HG03280 (cell line): Measurements from ENCODE around the gene SLC2A13.
"Not testable (repeated sequence)": the region's sequence is repeated elsewhere in the genome, so short reads cannot be mapped to it uniquely, and the experiment has no call there.

ENCODE experiments used
- ATAC-seq: cut with Tn5 transposase; IDR thresholded peaks from one replicate; pipeline ENCODE4 v1.9.1; 2021; ENCODE audit warnings: mild to moderate bottlenecking, moderate library complexity; ENCODE audit not compliant: unreplicated experiment

SLC2A13 gene

GRCh38 chr12:40044396-40044795, 61.5 kb downstream of the SLC2A13 start:
- ATAC-seq: no peak

DNA sequence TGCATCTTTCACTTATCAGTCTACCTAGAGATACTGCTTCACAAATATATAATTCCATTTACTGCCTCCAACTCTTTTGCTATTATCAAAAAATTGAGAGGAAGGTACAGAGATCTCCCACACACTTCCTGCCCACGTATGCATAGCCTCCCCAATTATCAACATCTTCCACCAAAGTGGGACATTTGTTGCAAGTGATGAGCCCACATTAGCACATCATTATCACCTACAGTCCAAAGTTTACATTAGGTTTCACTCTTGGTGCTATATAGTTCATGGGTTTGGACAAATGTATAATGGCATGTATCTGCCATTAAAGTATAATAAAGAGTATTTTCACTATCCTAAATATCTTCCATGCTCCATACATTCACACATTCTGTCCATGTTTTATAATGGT, 66.3 kb downstream of the SLC2A13 start:
- ATAC-seq: no peak

- ATAC-seq: no peak
Measured at GRCh38 chr12:40038619-40039018, 67.3 kb downstream of the SLC2A13 start.

- no peak for ATAC-seq
Measured at GRCh38 chr12:40034712-40035111, 71.2 kb downstream of the SLC2A13 start.

DNA sequence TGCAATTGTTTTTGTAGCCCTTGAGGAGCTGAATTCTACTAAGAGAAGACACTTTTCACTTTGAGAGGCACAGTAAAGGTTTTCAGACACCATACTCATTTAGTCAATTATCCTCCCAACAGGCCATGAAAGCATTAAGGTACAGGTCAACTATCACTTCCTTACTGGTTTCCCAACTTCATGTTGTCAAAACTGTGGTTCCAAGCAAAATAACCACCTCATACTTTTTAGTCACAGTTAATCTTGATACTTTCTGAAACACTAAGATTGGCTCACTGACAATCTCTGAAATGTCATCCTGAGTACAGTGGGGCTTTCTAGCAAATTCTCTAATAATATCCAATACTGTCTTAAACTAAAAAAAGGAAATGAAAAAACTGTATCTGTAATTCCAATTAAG, 71.7 kb downstream of the SLC2A13 start:
- no peak for ATAC-seq

- ATAC-seq: no peak
Measured at GRCh38 chr12:40033242-40033630, 72.6 kb downstream of the SLC2A13 start.

DNA sequence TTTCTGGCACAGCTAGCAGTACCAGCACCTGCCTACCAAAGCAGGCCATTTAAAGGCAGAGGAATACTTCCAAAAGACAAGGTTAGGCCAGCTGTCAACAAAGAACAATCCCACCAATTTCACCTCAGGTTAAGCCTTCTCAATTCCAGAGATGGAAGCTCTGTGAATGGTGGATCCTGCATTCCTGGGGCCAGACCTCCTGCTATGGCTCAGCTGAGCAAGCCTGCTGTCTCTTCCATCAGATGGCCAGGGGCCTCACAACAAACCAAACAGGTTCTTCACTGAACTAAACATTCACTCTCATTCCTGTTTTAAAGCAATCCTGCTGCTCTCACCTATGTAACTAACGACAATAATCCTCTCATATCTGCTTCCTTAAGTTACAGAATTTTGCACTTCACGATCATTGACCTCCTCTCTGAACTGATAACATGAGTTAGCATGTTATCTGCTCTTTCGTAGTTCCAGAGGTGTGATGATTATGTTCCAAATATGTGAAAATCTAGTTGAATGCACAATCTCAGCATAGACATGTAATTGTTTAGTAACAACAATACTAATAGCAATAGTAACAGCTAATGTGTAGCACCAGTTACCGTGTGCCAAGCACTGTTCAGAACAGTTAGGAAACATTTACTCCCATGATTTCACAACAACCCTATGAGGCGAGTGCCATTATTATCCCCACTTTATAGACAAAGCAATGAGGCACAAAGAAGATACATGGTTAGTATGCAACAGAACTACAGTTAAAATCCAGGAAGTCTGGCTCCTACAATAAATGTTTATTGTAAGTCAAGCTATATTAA, 73.2 kb downstream of the SLC2A13 start:
- ATAC-seq: no peak

- no peak for ATAC-seq
Measured at GRCh38 chr12:40031965-40032364, 73.9 kb downstream of the SLC2A13 start.

DNA sequence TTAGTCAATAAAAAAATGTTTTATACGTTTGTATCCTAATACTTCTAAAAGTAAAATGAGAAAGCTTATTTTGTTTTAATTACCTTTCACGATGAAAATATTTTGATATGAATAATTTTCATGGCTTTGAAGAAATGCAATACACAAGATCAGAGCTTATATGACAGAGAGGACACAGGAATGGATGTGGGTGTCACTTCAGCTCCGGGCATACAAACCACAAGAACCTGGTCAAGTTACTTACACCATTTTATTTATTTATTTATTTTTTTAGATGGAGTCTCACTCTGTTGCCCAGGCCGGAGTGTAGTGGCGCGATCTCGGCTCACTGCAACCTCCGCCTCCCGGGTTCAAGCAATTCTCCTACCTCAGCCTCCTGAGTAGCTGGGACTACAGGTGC, 74.9 kb downstream of the SLC2A13 start:
- not testable (repeated sequence) for ATAC-seq

- ATAC-seq: no peak
Measured at GRCh38 chr12:40028296-40028695, 77.6 kb downstream of the SLC2A13 start.

DNA sequence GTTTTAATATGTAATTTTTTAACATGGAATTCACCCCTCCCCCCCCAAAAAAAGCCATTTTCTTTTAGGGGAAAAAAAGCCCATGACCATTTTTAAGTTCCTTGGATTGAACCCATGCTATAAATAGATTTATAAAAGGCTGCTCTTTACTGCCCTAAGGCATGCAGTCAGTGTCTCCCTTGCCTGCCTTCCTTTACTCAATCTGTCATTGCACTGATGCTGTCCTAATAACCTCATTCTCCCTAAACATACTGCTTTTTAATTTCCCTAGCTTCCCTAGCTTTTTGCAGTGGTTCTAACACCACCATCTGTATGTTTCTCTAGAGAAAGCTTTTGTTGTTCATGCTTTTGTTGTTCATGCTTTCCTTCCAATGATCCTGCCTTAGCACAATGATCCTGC, 83.0 kb downstream of the SLC2A13 start:
- no peak for ATAC-seq

GRCh38 chr12:40020261-40020691, 85.6 kb downstream of the SLC2A13 start:
- no peak for ATAC-seq

GRCh38 chr12:40017488-40017887, 88.4 kb downstream of the SLC2A13 start:
- ATAC-seq: no peak

- no peak for ATAC-seq
Measured at GRCh38 chr12:40016980-40017379, 88.9 kb downstream of the SLC2A13 start.

GRCh38 chr12:40015881-40016280, 90.0 kb downstream of the SLC2A13 start:
- no peak for ATAC-seq

GRCh38 chr12:40015345-40015744, 90.5 kb downstream of the SLC2A13 start:
- no peak for ATAC-seq

DNA sequence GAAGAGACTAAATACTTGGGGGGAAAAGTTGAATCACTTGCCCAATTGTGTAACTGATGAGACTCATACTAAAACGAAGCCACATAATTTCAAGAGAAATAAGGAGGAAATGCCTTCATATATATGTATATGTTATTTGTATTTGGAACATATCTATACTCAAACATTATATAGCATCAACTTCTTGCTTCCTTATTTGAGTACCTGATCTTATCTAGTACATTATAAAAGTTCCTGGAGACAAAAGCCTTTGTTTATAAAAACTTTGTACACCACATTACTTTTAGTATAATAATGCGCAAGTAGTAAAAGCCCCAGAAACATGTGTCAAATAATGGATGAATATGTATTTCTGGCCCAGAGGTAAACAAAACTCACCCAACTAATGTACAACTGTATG, 92.0 kb downstream of the SLC2A13 start:
- ATAC-seq: no peak

DNA sequence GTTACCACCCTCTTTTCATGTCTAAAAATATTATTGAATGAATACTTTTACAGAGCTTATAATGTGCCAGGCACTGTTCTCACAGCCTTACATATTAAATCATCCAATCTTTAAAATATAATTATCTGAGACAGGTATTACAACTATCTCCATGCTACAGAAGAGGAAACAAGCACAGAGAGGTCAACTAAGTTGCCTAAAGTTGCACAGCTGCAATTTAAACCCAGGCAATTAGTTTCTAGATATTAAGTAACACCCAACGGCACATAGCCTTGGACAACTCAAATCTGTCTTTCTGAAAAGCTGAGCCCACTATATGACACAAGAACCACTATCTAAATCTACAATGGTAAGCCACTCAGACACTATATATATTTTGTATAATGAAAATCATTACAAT, 92.6 kb downstream of the SLC2A13 start:
- no peak for ATAC-seq

DNA sequence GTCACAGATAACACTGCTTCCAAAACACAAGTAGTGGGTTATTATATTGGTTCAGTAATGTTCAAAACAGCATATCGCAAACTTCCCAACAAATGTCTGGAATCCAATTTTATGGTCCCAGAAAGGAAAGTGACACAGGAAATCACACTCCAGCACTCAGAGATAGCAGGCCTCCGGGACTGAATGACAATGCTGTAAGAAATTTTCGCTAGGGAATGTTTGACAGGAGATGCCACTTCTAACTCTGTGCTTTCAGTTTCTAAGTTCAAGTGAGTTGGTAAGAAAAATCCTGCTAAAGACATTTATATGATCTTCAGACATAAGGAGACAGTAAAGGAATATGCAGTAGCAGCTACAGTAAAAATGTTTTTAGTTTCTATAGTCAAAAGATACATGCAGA, 93.2 kb downstream of the SLC2A13 start:
- no peak for ATAC-seq

- peak; percentile 11 for ATAC-seq
Measured at GRCh38 chr12:40011775-40012129, 94.1 kb downstream of the SLC2A13 start.

- peak; percentile 87 for ATAC-seq
Measured at GRCh38 chr12:40010899-40011774, 94.7 kb downstream of the SLC2A13 start.
